ENCODE results near the gene VSNL1.

The VSNL1 gene

DNA sequence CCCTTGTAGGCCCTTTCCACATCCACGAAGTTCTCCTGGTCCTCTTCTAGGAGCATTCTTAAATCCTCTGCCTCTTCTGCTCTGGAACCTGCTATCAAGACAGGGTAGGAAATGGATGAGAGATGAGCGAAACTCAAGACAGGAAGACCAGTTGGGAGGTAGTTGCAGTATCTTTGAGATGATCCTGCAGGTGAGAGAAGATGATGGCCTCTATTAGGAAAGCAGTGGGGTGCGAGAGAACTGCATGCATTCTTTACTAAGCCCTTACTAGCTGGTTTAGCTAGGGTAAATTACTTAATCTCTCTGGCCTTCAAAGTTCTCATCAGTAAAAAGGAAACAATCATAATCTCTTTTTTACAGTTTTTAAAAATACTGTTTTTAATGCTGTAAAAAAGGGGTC is 47.0 kb downstream of the VSNL1 start:
- no peak overlapping the region for H3K4me3 ChIP-seq (ENCODE audit: low read depth, low read length)
- in situ Hi-C loops (cut with HindIII; ENCODE audit: low sequenced_read_pairs), result no loop called here
- DNase-seq (ENCODE audit: low read depth, low spot score), result no peak
- TF ChIP-seq, protein P1, sequence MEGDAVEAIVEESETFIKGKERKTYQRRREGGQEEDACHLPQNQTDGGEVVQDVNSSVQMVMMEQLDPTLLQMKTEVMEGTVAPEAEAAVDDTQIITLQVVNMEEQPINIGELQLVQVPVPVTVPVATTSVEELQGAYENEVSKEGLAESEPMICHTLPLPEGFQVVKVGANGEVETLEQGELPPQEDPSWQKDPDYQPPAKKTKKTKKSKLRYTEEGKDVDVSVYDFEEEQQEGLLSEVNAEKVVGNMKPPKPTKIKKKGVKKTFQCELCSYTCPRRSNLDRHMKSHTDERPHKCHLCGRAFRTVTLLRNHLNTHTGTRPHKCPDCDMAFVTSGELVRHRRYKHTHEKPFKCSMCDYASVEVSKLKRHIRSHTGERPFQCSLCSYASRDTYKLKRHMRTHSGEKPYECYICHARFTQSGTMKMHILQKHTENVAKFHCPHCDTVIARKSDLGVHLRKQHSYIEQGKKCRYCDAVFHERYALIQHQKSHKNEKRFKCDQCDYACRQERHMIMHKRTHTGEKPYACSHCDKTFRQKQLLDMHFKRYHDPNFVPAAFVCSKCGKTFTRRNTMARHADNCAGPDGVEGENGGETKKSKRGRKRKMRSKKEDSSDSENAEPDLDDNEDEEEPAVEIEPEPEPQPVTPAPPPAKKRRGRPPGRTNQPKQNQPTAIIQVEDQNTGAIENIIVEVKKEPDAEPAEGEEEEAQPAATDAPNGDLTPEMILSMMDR (IDR thresholded peaks at IDR 0.05; ENCODE audit: low read depth, low read length), result no peak

DNA sequence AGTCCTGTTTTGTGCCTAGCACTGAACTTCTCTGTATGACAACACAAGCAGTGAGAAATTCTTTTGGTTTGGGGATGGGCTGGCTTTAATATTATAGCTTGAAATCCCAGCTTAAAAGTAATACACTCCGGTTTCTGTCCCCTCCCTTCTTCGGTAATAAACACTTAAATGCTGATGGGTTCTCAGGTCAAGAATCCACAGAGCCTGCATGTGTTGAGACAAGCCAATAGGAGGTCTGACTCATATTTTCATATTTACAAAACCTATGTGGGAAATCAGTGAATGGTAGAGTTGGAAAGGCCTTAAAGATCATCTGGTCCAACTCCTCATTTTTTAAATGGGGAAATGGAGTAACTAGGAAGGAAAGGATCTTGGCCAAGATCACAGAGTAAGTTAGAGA is 47.5 kb downstream of the VSNL1 start:
- in situ Hi-C loops (cut with HindIII; ENCODE audit: low sequenced_read_pairs), result no loop called here
- TF ChIP-seq, protein P1 (IDR thresholded peaks at IDR 0.05; ENCODE audit: low read depth, low read length), result no peak
- no peak overlapping the region for H3K4me3 ChIP-seq (ENCODE audit: low read depth, low read length)
- DNase-seq (ENCODE audit: low read depth, low spot score), result peak; percentile 34

DNA sequence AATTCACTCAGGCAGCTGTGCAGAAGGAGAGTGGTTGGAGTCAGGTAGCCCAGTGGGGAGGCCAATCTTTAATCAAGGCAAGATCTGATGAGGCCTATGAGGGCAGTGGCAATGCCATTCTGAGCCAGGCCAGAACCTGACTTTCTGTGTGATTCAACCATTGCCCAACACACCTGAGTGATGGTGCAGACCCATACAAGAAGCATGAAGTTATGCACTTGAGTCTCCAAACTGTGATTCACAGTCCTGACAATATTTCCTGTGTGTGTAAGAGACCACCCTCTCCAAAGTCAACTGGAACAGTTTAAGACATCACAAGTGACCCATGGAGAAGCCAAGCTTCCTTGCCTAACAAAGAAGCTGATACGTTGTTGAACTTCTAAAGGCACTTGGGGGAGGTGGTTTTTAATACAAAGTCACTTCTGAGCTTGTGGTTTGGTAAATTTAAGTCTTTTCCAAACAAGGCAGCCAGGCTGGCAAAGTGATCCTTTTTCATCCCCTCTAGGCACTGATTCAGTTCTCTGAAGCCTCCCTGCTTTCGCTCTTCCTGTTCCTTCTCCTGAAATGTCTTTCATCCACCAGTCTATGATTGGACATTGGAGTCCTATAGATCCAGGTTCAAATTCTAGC is 49.0 kb downstream of the VSNL1 start:
- TF ChIP-seq, protein P1 (IDR thresholded peaks at IDR 0.05; ENCODE audit: low read depth, low read length), result no peak
- in situ Hi-C loops (cut with HindIII; ENCODE audit: low sequenced_read_pairs), result no loop called here
- H3K4me3 ChIP-seq (ENCODE audit: low read depth, low read length), result no peak overlapping the region
- no peak for DNase-seq (ENCODE audit: low read depth, low spot score)

DNA sequence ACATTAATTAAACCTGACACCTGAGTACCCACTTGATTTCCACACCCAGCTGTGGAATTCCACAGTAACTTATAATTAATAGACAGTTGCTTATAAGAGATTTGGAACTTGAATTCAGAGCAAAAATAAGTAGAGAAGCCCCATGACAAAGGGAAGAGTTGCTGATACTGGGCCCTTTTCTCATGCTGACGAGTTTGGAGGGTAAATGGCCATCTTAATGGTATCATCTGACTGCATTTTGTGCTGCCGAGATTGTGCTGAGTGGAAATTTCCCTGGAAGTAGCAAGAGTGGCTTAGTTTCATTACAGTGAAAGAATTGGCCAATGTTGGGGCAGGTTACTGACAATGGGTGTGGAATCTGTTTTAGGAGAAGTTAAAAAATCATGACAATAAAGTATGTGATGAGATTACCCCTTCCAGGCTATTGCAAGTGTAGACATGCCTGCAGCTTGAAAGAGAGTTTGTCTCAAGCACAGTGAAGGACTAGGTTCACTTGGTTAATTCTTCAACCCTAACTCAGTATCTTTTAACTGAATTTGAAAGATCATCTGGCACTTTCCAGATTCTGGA is 49.9 kb downstream of the VSNL1 start:
- no peak overlapping the region for H3K4me3 ChIP-seq (ENCODE audit: low read depth, low read length)
- TF ChIP-seq, protein P1 (IDR thresholded peaks at IDR 0.05; ENCODE audit: low read depth, low read length), result no peak
- in situ Hi-C loops (cut with HindIII; ENCODE audit: low sequenced_read_pairs), result no loop called here
- DNase-seq (ENCODE audit: low read depth, low spot score), result no peak

DNA sequence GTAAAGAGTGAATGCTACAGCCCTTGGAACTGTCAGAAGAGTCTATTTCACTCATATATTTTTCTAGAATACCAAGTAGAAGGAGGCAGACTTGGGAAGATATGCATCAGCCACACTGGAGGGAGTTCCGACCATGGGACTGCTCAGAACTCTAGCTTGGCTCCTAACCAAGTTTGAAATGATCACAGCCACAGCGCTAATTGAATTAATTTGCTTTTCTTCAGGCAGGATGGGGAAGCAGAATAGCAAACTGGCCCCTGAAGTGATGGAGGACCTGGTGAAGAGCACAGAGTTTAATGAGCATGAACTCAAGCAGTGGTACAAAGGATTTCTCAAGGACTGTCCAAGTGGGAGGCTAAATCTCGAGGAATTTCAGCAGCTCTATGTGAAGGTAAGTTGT is 51.4 kb downstream of the VSNL1 start:
- in situ Hi-C loops (cut with HindIII; ENCODE audit: low sequenced_read_pairs), result no loop called here
- TF ChIP-seq, protein P1 (IDR thresholded peaks at IDR 0.05; ENCODE audit: low read depth, low read length), result no peak
- DNase-seq (ENCODE audit: low read depth, low spot score), result no peak
- H3K4me3 ChIP-seq (ENCODE audit: low read depth, low read length), result no peak overlapping the region

DNA sequence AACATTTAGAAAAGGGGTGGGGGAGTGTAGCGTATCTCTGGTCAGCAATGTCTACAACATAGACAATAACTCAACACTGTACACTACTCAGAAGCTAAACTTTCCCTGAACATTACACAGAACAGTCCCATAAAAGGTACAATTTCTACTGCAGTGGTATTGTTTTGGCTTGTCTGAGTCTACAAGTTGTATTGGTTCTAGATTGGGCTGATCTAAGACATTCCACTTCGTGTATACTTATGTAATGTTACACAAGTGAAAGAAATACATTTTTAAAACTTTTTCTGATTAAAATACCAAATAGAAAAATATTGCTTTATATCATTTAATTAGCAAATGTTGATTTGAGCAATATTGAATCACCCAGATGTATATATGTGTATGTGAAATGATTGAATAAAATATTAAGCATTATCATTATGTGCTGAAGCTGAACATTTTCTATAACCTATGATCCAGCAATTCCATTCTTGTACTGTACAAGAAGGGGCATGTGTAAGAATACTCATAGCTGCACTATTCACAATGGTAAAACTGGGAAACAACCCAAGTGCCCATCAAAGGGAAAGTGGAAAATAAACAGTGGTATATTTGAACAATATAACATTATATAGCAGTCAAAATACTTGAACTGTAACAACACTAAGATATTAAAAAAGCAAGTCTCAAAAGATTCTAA is 52.4 kb downstream of the VSNL1 start:
- TF ChIP-seq, protein P1 (IDR thresholded peaks at IDR 0.05; ENCODE audit: low read depth, low read length), result no peak
- H3K4me3 ChIP-seq (ENCODE audit: low read depth, low read length), result no peak overlapping the region
- no peak for DNase-seq (ENCODE audit: low read depth, low spot score)
- in situ Hi-C loops (cut with HindIII; ENCODE audit: low sequenced_read_pairs), result no loop called here
